HCT116 (cell line): ENCODE data around the gene CTIF. TPM values are rescaled to one million over a fixed set of nuclear protein-coding genes. Genes with fewer than 3 reads are reported as not detected.

Experiments
- ATAC-seq: fragments of 200-7000 bp; cut with Tn5 transposase; 2 replicates; pipeline ENCODE4 v1.9.1; 2020; ENCODE audit warnings: mild to moderate bottlenecking, moderate library complexity
- BruUV-seq: library from RNA; stranded (reverse); fragments of 400-500 nt; replicated peaks from 2 replicates; lab custom pipeline; 2021; lab: Mats Ljungman, UMichigan
- CTCF ChIA-PET: fragments of 300-600 bp; sonication (Branson Sonifier 250); formaldehyde crosslinking; loops from one replicate; lab custom pipeline; 2021; ENCODE audit warnings: antibody characterized with exemption; lab: Charles Lee
- POLR2A ChIA-PET: fragments of 300-600, 350-600 bp; sonication (Branson Sonifier 250); formaldehyde crosslinking; loops from one replicate; lab custom pipeline; 2021; ENCODE audit warnings: antibody characterized with exemption; lab: Charles Lee
- RAD21 ChIA-PET, 2 experiments: fragments of 300-600 bp; sonication (Branson Sonifier 250); formaldehyde crosslinking; loops; one replicate each; lab custom pipeline; 2023; ENCODE audit warnings: low total read pairs in 2 of 2; ENCODE audit not compliant: uncharacterized antibody in 2 of 2, unreplicated experiment in 2 of 2, low non-redundant PET in 1 of 2; lab: Charles Lee
- DNase-seq: peaks from one replicate; pipeline ENCODE4 v3.0.0-alpha.2; 2010; ENCODE audit warnings: low read depth, low spot score
- H2AFZ ChIP-seq: fragments of 200-600 bp; shearing (Covaris generic), sonication (generic); 2 replicates; pipeline ENCODE4 v1.6.1; 2017; ENCODE audit warnings: low read depth, mixed run types, mixed read lengths, antibody characterized with exemption, low read length; ENCODE audit not compliant: poor library complexity, severe bottlenecking
- H3K27ac ChIP-seq: 2 replicates; pipeline ENCODE4 v1.5.1; 2012; ENCODE audit warnings: low read depth, low read length
- H3K27me3 ChIP-seq: fragments of 200-600 bp; sonication (generic); 2 replicates; pipeline ENCODE4 v1.6.1; 2016; ENCODE audit warnings: mixed run types, low read length, mixed read lengths; ENCODE audit not compliant: insufficient read depth
- H3K36me3 ChIP-seq, 2 experiments: fragments of 200-500 bp in 1 of 2; fragments of 200-600 bp in 1 of 2; sonication (Bioruptor generic) in 1 of 2; sonication (generic) in 1 of 2; 2 replicates each; pipeline versions ENCODE4 v1.5.1 to v1.6.1; 2014 to 2016; ENCODE audit warnings: low read length in 2 of 2, inconsistent platforms in 1 of 2, mixed read lengths in 1 of 2, mixed run types in 1 of 2; ENCODE audit not compliant: insufficient read depth in 2 of 2, control insufficient read depth in 1 of 2
- H3K4me1 ChIP-seq, 2 experiments: fragments of 200-600 bp in 1 of 2; sonication (generic) in 1 of 2; 2 replicates each; pipeline versions ENCODE4 v1.5.1 to v1.6.1; 2012 to 2017; ENCODE audit warnings: low read length in 2 of 2, inconsistent platforms in 1 of 2, mild to moderate bottlenecking in 1 of 2, mixed read lengths in 1 of 2, mixed run types in 1 of 2, moderate library complexity in 1 of 2; ENCODE audit not compliant: insufficient read depth in 2 of 2, control insufficient read depth in 1 of 2
- H3K4me2 ChIP-seq: fragments of 200-600 bp; sonication (generic); 2 replicates; pipeline ENCODE4 v1.6.1; 2017; ENCODE audit warnings: mixed run types, low read length, mixed read lengths
- H3K4me3 ChIP-seq, 2 experiments: fragments of 200-600 bp in 1 of 2; sonication (generic) in 1 of 2; replicated peaks in 1 of 2; 2 replicates each; pipeline ENCODE4 v1.5.1; 2011 to 2016; ENCODE audit warnings: low read length in 2 of 2, control low read depth in 1 of 2, low read depth in 1 of 2, mild to moderate bottlenecking in 1 of 2, mixed read lengths in 1 of 2, mixed run types in 1 of 2
- H3K79me2 ChIP-seq: fragments of 200-600 bp; sonication (generic); 2 replicates; pipeline ENCODE4 v1.6.1; 2017; ENCODE audit warnings: mild to moderate bottlenecking, mixed run types, low read length, moderate library complexity, mixed read lengths; ENCODE audit not compliant: insufficient read depth
- H3K9ac ChIP-seq: fragments of 200-600 bp; sonication (generic); 2 replicates; pipeline ENCODE4 v1.6.1; 2016; ENCODE audit warnings: low read length, mixed read lengths
- H3K9me2 ChIP-seq: fragments of 200-600 bp; sonication (generic), shearing (Covaris generic); 2 replicates; pipeline ENCODE4 v1.6.1; 2017; ENCODE audit warnings: mixed run types, mild to moderate bottlenecking, moderate library complexity; ENCODE audit not compliant: insufficient read depth
- H3K9me3 ChIP-seq, 2 experiments: fragments of 200-500 bp in 1 of 2; fragments of 200-600 bp in 1 of 2; sonication (Bioruptor generic) in 1 of 2; sonication (generic) in 1 of 2; 2 replicates each; pipeline ENCODE4 v1.6.1; 2014 to 2017; ENCODE audit warnings: low read length in 2 of 2, mixed read lengths in 2 of 2, inconsistent platforms in 1 of 2, low read depth in 1 of 2, mild to moderate bottlenecking in 1 of 2, mixed run types in 1 of 2, moderate library complexity in 1 of 2; ENCODE audit not compliant: control insufficient read depth in 1 of 2, insufficient read depth in 1 of 2
- H4K20me1 ChIP-seq: fragments of 200-600 bp; sonication (generic), shearing (Covaris generic); 2 replicates; pipeline ENCODE4 v1.6.1; 2017; ENCODE audit warnings: mixed run types, mild to moderate bottlenecking, moderate library complexity; ENCODE audit not compliant: insufficient read depth
- CBX3 ChIP-seq: IDR thresholded peaks from 2 replicates; pipeline ENCODE4 v1.6.1; 2012; ENCODE audit warnings: low read depth
- ELF1 ChIP-seq: IDR thresholded peaks from 2 replicates; pipeline ENCODE4 v1.6.1; 2012; ENCODE audit warnings: low read depth, borderline replicate concordance
- EZH2 ChIP-seq: fragments of 200-600 bp; sonication (generic); IDR thresholded peaks from 2 replicates; pipeline ENCODE4 v1.6.1; 2017; ENCODE audit warnings: antibody characterized with exemption, mixed run types
- FOSL1 ChIP-seq: IDR thresholded peaks from 2 replicates; pipeline ENCODE4 v1.6.1; 2012; ENCODE audit warnings: low read depth
- POLR2A ChIP-seq: IDR thresholded peaks from 2 replicates; pipeline ENCODE4 v1.7.0; 2011; ENCODE audit warnings: borderline replicate concordance; ENCODE audit not compliant: insufficient read depth, insufficient read length; ENCODE audit errors: extremely low read depth
- POLR2AphosphoS5 ChIP-seq: IDR thresholded peaks from 2 replicates; pipeline ENCODE4 v1.6.1; 2011; ENCODE audit warnings: mild to moderate bottlenecking, low read depth, low read length, moderate library complexity
- SRF ChIP-seq: IDR thresholded peaks from 2 replicates; pipeline ENCODE4 v1.6.1; 2012; ENCODE audit warnings: low read depth
- TCF7L2 ChIP-seq: IDR thresholded peaks from 2 replicates; pipeline ENCODE4 v1.7.0; 2011; ENCODE audit warnings: borderline replicate concordance, inconsistent platforms; ENCODE audit not compliant: insufficient read depth, insufficient read length; ENCODE audit errors: extremely low read depth
- ZFX ChIP-seq: fragments of 450-650 bp; IDR thresholded peaks from 2 replicates; pipeline ENCODE4 v1.6.1; 2017
- ZNF274 ChIP-seq: fragments of 200-500 bp; sonication (Bioruptor generic); IDR thresholded peaks from 2 replicates; pipeline ENCODE4 v1.6.1; 2014; ENCODE audit warnings: mild to moderate bottlenecking, low read depth, low read length, inconsistent platforms
- intact Hi-C: fragments of 100-400 bp; cut with micrococcal nuclease; formaldehyde crosslinking; loops from 2 replicates; pipeline ENCODE4 v1.10.0; 2022
- total RNA-seq: library from RNA; stranded (reverse); gene quantifications from one replicate; pipeline ENCODE4 v1.2.1, GENCODE V29; 2021; ENCODE audit not compliant: unreplicated experiment
- TF ChIP-seq, protein P1 (sequence below), 3 experiments: fragments of 200-600 bp in 1 of 3; sonication (generic) in 1 of 3; IDR thresholded peaks in 2 of 3; conservative IDR thresholded peaks in 1 of 3; 2 replicates each; pipeline ENCODE4 v1.5.1; 2012 to 2017; ENCODE audit warnings: low read depth in 2 of 3, low read length in 2 of 3, antibody characterized with exemption in 1 of 3, borderline replicate concordance in 1 of 3, control low read depth in 1 of 3, mild to moderate bottlenecking in 1 of 3, mixed read lengths in 1 of 3, mixed run types in 1 of 3, moderate library complexity in 1 of 3; ENCODE audit not compliant: insufficient read depth in 1 of 3
- TF ChIP-seq, protein P2 (sequence below): IDR thresholded peaks from 2 replicates; pipeline ENCODE4 v1.6.1; 2012

The CTIF gene
- total RNA-seq, 1 experiment from 2014 or later, result 19.7 TPM

DNA sequence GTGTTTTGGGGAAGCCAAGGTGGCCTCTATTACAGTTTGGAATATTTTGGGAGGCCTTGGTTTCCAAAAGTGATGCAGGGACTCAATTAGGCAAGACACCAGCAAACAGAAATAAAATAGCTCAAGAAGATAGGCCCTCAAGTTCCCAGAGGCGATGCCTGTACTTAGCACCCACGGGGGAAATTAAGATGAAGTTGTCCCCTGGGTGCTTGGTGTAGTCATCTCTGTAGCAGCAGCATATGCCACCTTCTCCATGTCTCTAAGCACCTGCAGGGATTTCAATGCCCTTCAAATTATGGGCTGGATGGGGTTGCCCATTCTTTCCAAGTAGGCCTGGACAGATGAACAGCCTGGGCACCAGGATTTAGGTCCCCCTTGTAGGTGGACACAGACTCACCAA is 185.0 kb downstream of the CTIF start:
- RAD21 ChIA-PET, result no interaction called here
- TF ChIP-seq CBX3, result no peak
- TF ChIP-seq, all 23 proteins: peak for 0
- no peak overlapping the region for H3K9ac ChIP-seq
- ChIA-PET CTCF (no interaction called here), POLR2A (no interaction called here)
- no TSS peak for BruUV-seq
- H3K4me2 ChIP-seq, result no peak overlapping the region
- no peaks in the 10 kb centered on the region for H4K20me1 ChIP-seq
- no peak overlapping the region for H2AFZ ChIP-seq
- no peaks in the 10 kb centered on the region for H3K27me3 ChIP-seq
- no peak overlapping the region for H3K4me3 ChIP-seq
- peaks cover 2 to 9% of the 10 kb centered on the region in 2 experiments; a peak in 1 of 4 replicates for H3K4me1 ChIP-seq
- no peaks in the 10 kb centered on the region for H3K79me2 ChIP-seq
- no peaks in the 10 kb centered on the region for H3K36me3 ChIP-seq
- intact Hi-C loops, result no loop called here
- no peak for DNase-seq
- H3K9me3 ChIP-seq, result no peaks in the 10 kb centered on the region; a peak in 1 of 4 replicates
- no peak overlapping the region for H3K27ac ChIP-seq
- ATAC-seq, result no peak
- H3K9me2 ChIP-seq, result no peaks in the 10 kb centered on the region

DNA sequence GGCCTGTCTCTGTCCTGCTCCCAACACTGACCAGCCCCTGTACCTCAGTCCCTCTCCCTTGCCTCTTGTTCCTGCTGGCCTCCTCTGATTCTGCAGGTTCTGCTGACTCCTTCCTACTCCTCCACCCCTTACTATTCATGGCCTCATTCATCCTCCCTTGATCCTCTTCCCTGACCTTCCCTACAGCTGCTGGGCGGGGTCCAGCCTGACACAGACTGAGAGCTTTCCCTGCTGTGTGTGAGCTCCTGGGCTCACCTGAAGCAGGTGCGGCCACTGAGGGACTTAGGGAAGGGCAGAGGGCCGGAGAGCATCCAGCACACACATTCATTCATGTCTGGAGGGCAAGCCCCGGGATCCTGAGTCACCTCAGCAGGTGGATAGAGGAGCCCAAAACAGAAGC is 185.6 kb downstream of the CTIF start:
- ATAC-seq, result no peak
- Histone ChIP-seq H2AFZ (no peak overlapping the region), H3K27ac (no peak overlapping the region), H3K4me2 (no peak overlapping the region), H3K9me3 (no peaks in the 10 kb centered on the region; a peak in 1 of 4 replicates), H3K27me3 (no peaks in the 10 kb centered on the region), H3K79me2 (no peaks in the 10 kb centered on the region), H3K9me2 (no peaks in the 10 kb centered on the region), H3K4me1 (peaks cover 2 to 9% of the 10 kb centered on the region in 2 experiments; a peak in 1 of 4 replicates), H4K20me1 (no peaks in the 10 kb centered on the region), H3K4me3 (no peak overlapping the region), H3K36me3 (no peaks in the 10 kb centered on the region), H3K9ac (no peak overlapping the region)
- intact Hi-C loops, result no loop called here
- BruUV-seq, result no TSS peak
- RAD21 ChIA-PET, result no interaction called here
- DNase-seq, result no peak
- POLR2A ChIA-PET, result no interaction called here
- CTCF ChIA-PET, result no interaction called here
- TF ChIP-seq SRF (no peak), ZFX (no peak), FOSL1 (no peak), ZNF274 (no peak), TCF7L2 (no peak), POLR2A (no peak), POLR2AphosphoS5 (no peak), ELF1 (no peak), EZH2 (no peak), CBX3 (no peak)
- TF ChIP-seq, protein P1, sequence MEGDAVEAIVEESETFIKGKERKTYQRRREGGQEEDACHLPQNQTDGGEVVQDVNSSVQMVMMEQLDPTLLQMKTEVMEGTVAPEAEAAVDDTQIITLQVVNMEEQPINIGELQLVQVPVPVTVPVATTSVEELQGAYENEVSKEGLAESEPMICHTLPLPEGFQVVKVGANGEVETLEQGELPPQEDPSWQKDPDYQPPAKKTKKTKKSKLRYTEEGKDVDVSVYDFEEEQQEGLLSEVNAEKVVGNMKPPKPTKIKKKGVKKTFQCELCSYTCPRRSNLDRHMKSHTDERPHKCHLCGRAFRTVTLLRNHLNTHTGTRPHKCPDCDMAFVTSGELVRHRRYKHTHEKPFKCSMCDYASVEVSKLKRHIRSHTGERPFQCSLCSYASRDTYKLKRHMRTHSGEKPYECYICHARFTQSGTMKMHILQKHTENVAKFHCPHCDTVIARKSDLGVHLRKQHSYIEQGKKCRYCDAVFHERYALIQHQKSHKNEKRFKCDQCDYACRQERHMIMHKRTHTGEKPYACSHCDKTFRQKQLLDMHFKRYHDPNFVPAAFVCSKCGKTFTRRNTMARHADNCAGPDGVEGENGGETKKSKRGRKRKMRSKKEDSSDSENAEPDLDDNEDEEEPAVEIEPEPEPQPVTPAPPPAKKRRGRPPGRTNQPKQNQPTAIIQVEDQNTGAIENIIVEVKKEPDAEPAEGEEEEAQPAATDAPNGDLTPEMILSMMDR (IDR thresholded peaks at IDR 0.05 in 2 of 3, conservative IDR thresholded peaks at IDR 0.05 in 1 of 3; ENCODE audit: borderline replicate concordance in 1 of 3, insufficient read depth in 1 of 3, low read depth in 2 of 3, low read length in 2 of 3), result no peak
- TF ChIP-seq, protein P2, sequence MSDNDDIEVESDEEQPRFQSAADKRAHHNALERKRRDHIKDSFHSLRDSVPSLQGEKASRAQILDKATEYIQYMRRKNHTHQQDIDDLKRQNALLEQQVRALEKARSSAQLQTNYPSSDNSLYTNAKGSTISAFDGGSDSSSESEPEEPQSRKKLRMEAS, result no peak
